GM19351 (cell line): ENCODE data around the gene CAMK2D.
"Not testable (repeated sequence)": the region's sequence is repeated elsewhere in the genome, so short reads cannot be mapped to it uniquely, and the experiment has no call there.

Source experiments
- ATAC-seq: cut with Tn5 transposase; IDR thresholded peaks from one replicate; pipeline ENCODE4 v1.9.1; 2021; ENCODE audit warnings: mild to moderate bottlenecking, moderate library complexity; ENCODE audit not compliant: unreplicated experiment

The CAMK2D gene

DNA sequence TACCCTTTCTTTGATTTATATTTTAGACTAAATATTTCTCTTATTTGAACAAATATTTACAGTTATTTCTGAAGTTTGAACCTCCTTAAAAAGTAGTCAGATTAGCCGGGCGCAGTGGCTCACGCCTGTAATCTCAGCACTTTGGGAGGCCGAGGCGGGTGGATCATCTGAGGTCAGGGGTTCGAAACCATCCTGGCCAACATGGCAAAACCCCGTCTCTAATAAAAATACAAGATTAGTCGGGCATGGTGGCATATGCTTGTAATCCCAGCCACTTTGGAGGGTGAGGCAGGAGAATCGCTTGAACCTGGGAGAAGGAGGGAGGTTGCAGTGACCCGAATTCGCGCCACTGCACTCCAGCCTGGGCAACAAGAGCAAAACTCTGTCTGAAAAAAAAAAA lies 2.4 kb upstream of the CAMK2D start:
- not testable (repeated sequence) for ATAC-seq

DNA sequence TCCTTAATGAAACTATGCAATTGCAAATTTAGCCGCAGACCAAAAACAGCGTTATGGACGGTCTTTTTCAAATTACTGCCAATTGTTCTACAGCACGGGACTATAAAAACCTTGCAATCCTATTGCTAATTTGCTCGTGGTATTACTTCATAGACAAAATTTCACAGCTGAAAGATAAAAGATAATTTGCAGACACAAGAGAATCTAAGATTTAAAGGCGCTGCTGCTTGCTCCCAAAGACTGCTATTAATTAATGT lies 1.4 kb upstream of the CAMK2D start:
- no peak for ATAC-seq

DNA sequence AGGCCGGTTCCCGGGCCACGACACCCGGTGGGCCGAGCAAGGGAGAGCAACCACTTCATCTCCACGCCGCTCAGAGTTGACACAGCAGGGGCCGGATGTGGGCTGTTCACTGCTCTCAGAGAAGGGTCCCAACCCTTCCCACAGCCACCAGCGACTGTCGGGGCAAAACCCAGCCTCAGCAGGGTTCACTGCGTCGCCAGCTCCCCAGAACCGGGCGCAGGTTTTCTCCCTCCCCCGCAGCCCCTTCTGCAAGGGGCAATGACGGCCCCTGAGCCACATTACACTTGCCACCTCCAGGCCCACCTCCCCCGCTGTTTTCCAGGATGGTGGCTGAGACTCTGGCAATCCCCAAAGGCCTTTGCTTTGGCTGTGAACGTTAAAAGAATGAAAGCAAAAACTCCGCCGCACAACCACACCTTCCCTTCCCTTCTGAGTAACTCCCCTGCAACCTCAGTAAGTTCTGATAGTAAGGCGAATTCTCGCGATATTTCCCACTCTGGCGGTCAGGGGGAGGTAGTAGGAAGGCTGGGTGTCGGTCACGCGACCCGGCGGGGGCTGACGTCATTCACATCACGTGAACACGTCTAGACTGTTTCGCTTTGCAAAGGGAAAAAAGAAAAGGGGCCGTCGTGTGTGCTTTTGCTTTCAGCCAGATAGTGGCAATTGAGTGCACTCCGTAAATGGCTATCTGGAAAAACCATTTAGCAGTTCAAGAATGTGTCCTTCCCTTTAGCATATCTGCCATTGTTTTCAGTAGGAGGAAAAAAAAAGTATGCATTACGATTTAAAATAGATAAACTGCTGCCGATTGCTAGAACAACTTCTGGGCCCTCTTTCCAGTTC lies 869 bp upstream of the CAMK2D start:
- peak; percentile 59 for ATAC-seq

DNA sequence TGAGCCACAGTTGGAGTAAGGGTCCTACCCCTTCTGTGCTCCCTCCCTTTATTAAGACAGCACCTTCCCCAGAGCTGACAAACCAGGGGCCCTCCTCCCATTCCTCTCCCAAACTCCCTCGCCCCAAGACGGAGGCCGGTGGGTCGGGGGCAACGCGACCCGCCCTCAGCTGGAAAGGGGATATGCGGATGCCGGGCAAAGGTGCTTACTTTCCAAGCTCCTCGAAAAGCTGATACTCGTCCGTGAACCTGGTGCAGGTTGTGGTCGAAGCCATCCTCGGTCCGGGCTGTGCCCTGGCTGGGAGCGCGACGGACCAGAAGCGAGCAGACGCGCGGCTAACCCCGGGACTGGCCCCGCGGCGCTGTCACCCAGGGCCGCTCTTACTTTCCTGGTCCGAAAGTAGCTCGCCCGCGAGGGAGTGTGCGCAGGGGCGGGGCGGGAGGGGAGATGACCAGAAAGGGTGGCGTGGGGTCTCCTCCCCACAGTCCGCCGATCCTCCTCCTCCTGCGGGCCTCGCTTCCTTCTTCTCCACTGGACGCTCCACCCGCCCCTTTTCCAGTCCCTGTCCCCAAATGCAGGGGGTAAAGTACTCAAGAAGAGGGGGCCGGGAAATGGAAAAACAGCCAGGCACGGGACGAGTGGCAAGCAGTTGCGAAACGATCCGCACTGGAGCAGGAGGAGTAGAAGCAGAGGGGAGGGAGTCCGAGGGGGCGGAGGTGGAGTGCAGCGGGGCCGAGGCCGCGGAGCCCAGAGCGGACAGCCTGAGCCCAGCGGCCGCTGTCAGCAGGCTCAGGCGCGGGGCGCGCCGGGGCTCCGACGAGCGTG lies 531 bp downstream of the CAMK2D start:
- ATAC-seq: peak; percentile 21

DNA sequence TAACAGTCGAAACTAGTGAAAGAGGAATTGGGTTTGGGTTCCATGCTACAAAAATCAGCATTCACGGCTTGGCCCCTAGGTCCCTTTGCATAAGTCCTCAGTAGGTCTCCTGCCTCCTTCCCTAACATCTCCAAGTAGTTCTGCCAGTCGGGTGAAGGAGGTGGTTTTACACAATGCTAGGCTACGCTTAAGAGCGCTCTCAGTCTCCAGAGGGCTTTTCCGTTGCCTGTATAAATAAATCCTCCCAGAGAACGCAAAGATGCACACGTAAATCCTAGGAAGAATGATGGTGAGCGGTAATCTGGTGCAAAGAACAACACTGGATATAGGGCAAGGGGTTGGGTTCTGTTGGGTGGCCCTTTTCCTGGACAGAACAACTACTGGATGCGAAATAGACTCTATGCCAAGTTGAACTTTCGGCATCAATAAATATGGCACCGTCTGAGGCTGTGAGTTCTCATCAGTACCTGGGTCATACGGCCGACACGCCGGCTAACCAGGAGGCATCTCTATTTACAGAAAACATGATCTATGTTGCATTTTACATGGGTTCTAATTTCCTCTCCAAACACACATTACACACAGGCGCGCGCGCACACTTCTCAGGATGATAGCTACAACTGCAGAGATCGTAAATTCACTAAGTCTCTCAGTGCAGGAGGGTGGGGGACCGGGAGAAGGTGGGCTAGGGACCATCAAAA lies 1.3 kb downstream of the CAMK2D start:
- ATAC-seq: no peak

DNA sequence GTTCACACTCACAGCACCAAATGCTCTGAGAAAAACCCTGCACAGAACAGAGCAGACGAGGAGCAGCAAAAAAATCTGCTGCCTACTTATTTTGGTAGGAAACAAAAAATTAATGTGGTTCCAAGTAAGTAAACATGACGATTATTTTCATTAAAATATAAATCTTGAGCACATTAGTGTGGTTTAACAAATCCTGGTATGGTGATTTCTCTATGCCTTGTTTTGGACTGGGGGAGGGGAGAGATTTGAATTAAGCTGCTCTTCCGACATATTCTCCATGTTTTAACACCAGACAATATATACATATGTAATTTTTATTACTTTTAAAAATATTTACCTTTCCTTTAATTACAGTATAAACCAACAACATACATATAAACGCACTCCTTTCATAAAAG lies 1.8 kb downstream of the CAMK2D start:
- no peak for ATAC-seq

DNA sequence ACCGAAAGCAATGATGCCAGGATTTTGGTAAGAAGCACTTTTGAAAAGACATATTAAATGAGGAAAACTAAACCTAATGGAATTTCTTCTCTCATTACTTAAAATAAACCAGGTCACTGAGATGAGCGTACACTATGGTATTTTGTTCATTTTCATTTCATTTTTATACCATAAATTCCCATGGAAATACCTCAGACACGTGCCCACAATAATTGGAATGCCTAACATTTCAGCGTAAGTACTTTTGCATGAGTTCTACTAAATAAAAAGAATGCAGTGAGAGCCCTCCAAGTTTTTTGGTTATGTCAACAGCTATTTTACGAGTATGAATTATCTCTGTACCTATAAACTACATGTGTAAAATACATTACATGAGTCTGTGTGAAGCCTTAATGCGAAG lies 3.2 kb downstream of the CAMK2D start:
- no peak for ATAC-seq

DNA sequence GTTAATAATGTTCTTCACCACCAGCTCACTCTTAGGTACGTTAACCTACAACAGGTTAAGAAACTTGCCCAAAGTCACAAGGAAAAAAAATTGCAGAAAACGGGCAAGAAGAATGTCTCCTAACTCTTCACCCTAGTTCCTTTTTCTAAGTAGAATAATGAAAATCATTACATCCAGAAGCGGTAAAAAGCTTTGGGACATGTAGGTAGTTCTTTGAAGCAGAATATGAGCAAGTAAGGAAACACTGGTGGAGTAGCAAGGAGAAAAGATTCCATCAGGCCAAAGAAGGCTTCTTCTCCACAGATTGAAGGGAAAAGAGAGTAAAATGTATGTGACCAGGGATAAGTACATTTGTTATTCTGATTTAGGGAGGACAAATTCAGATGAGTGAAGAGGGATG lies 4.1 kb downstream of the CAMK2D start:
- ATAC-seq: no peak

DNA sequence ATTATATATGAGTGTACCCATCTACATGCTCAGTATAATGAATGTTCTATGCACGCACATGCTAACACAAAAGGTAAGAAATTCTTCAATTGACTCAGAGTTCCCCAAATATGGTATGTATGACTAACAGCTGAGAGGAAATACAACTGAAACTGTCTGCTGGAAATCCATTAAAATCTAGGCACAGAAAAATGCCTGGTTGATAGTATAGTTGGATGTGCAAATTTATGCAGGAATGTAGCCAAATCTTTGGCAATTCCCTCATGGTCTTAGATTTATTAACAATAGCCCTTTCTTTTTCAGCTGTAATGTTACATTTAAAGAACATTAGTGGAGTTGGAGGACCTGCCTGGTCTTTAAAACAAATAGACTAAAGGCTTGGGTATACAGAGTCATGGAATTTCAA lies 5.5 kb downstream of the CAMK2D start:
- ATAC-seq: peak; percentile 80

DNA sequence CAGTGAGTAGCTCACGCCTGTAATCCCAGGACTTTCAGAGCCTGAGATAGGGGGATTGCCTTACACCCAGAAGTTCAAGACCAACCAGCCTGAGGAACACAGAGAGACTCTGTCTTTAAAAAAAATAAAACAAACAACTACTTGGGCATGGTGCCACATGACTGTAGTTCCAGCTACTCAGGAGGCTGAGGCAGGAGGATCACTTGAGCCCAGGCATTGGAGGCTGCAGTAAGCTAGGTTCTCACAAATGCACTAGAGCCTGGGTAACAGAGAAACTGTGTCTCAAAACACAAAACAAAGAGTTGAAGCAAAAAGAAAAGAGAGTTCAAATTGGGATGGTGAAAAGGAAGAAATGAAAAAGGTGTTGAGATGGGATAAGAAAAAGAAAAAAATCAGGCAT lies 10.8 kb downstream of the CAMK2D start:
- ATAC-seq: no peak

DNA sequence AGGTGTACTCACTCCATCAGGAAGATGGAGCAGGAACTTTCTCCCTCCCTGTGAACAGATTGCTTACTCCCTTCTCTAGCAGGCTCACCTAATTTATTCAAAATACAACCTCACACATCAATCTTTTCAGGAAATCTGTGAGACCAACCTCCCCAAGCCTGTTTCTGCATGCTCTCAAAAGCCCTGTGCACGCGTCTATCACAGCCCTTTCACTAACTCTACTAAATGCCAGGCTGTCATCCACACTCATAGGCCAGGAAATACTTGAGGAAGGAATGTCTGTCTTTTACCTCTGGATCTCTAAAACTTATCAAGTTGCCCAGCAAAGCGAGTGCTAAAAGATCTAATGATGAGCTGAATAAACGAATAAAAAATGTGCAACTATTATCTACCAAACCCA lies 11.2 kb downstream of the CAMK2D start:
- no peak for ATAC-seq

DNA sequence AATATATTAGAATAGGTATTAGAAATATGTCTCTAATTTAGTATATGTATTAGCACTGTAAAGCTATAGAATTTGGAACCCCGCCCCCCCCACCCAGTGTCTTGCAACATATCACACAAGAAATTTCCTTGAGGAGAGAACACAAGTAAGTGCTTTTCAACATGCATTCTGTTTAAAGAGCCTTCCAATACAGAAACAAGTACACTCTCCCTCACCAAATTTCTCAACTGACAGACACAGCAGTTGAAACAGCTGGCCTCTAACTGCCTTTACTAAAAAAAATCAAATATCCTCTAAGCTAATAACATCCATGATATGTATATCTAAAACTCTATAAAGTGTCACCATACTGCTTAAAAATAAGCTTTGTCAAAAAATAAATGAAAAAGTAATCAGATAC lies 12.4 kb downstream of the CAMK2D start:
- no peak for ATAC-seq

DNA sequence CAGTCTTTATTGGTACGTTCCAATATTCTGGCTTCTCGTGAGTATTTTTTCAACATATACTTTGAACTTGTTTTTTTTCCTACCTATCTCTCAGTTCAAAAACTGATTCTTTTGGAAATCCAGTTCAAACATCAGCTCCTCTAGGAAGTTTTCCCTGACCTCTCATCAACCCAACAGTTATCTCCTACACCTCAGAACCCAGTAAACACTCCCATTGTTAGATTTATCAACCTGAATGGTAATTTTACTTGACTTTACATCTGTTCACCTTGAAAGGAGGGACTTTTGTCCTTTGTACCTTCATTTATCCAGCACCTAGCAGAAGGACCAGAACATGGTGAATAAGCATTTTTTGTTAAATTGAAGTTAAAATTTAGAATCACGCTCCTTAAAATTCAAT lies 13.6 kb downstream of the CAMK2D start:
- ATAC-seq: no peak

DNA sequence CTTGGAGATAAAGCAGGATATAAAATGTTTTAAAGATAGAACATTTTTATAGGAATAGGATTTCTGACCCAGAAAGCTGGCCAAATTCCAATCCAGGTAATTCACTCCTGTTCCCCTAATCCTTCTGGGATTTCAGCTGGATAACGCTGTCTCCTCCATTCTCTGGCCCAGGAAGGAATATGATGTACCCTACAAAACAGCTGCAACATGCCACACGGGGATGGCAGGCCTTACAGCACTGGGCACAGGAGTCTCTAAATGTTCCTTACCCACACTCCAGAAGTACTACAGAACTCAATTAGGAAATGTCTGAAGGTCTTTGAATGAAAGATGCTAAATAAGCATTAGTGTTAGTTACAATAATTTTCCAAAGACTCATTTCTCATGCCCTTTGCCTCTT lies 15.8 kb downstream of the CAMK2D start:
- no peak for ATAC-seq

DNA sequence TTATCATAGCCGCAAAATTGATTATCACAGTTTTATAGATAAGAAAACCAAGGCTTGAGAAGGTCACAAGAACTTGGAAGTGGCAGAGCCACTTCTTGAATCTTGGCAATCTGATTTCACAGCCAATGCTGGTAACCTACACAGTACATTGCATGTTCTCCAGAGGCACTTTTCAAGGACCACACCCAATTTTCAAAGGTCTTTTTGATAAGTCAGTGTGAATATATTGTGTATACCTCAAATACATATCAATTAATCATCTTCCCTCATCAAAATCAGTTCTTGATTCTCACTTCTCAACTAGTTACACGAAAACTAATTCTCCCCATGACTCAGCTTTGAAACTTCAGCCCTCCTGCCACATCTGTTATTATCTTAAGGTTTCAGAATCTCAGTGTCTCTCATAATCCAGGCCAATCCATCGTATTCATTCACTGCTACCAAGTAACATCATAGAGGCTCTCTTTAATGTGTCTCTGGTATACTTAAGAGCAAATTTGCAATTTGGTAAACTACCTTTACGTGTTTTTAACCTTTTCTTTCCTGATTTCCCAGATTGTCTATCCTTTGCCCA lies 16.8 kb downstream of the CAMK2D start:
- no peak for ATAC-seq

DNA sequence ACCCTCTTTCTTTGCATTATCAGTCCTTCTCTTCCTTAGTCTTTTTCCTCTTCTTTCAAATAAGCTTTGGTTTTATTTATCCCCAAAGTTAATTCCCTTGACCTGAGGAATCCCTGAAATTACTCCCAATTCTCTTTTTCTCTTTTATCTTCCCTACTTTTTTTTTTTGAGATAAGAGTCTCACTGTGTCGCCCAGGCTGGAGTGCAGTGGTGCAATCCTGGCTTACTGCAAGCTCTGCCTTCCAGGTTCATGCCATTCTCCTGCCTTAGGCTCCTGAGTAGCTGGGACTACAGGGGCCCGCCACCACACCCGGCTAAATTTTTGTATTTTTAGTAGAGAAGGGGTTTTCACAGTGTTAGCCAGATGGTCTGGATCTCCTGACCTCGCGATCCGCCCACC lies 17.8 kb downstream of the CAMK2D start:
- no peak for ATAC-seq

DNA sequence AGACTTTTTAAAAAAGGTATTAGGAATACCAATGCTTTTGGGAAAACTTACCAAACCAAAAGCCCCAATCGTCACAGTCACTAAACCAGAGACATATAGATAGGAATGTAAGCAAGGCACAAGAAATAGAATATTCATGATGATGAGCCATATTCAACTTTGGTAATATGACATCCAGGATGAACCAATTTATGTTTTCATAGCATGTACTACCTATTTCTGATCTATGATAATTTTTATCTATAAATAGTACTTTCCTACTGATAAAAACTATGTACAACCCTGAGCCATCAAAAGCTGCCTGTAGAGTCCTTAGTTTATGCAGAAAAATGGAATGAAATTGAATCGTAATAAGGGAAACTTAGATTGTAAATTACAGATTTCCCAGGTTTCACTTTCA lies 18.9 kb downstream of the CAMK2D start:
- no peak for ATAC-seq

DNA sequence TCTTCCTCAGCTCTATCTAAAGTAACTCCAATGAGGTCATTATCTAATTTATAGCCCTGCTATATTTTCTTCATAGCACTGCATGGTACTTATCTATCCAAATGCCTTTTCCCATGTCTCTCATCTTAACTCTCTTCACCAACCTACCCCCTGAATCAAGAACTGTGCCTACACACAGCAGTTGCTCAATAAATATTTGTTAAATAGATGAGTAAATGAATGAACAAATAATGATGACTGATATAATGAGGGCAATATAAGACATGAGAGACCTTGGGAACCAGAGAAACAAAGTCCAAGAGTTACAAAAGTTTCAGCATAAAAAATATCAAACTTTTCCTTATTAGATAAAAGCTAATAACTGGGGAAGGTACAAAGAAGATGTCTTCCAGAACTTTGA lies 19.6 kb downstream of the CAMK2D start:
- no peak for ATAC-seq

DNA sequence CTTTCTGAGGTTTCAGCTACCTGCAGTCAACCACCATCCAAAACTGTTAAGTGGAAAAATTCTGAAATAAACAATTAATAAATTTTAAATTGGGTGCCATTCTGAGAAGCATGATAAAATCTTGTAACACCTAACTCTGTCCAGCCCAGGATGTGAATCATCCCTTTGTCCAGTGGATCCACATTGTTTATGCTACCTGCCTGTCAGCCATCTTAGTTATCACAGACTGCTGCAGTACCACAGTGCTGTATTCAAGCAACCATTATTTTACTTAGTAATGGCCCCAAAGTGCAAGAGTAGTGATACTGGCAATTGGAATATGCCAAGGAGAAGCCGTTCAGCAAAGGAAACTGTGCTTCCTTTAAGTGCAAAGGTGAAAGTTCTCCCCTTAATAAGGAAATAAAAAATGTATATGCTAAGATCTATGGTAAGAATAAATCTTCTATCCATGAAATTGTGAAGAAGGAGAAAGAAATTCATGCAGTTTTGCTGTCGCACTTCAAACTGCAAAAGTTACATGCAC lies 20.6 kb downstream of the CAMK2D start:
- ATAC-seq: no peak

DNA sequence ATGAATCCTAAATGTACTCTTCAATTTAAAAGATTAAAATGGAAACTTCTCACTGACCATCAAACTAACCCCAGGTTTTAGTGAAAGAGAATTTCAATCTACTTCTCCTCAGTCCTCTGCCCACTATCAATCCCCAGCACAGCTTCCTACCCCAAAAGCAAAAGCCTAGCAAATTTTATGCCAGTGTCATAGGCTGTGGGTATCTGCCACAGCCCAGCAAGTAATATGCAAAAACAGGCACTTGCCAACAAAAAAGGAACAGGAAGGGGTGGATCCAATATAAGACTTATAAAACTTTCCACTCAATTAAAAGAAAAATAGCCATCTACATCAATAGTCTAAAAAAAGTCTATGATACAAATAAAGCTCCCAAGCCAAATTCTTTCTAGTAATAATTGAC lies 22.3 kb downstream of the CAMK2D start:
- ATAC-seq: no peak

DNA sequence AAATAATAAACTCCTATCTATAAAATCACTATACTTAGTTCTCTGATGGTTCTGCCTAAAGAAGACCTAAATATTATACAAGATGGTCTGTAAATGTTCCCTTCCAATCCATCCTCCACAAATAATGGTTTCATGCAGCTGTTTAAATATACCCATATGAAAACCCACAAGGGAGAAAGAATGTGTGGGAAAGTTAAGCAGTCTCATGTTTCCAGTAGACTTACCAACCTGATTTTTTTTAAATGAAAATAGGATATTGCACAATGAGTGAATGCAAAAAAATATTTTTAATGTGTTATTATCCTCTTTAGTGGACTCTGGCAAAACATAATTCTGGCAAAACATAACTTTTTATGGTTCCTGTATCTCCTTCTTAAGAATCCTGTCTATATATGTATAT lies 23.3 kb downstream of the CAMK2D start:
- no peak for ATAC-seq
